Activated CD8-positive, alpha-beta T cell treated with anti-CD3 and anti-CD28 coated beads, Interleukin-2, amount 10 ng/mL, durations not matched to agents 7 days and 5 days (primary cell): ENCODE data around the gene CCR6. TPM values are rescaled to one million over a fixed set of nuclear protein-coding genes. Genes with fewer than 3 reads are reported as not detected.
"Not testable (repeated sequence)": the region's sequence is repeated elsewhere in the genome, so short reads cannot be mapped to it uniquely, and the experiment has no call there.

ENCODE experiments used
- ATAC-seq: fragments of 150-1000 bp; cut with Tn5 transposase; one replicate; pipeline ENCODE4 v1.10.0; 2021; ENCODE audit warnings: moderate library complexity
- CTCF ChIA-PET: fragments of 350-600 bp; sonication (Branson Sonifier 250); formaldehyde crosslinking; loops from one replicate; lab custom pipeline; 2021; ENCODE audit warnings: antibody characterized with exemption; lab: Charles Lee
- POLR2A ChIA-PET: fragments of 350-600 bp; sonication (Branson Sonifier 250); formaldehyde crosslinking; loops from one replicate; lab custom pipeline; 2021; ENCODE audit warnings: antibody characterized with exemption; lab: Charles Lee
- DNase-seq: peaks from one replicate; pipeline ENCODE4 v3.0.0-alpha.2; 2020
- H3K27ac Mint-ChIP-seq: one replicate; pipeline ENCODE4 v1.8.0; 2021; ENCODE audit warnings: mild to moderate bottlenecking, mixed read lengths
- H3K27me3 Mint-ChIP-seq: one replicate; pipeline ENCODE4 v1.8.0; 2021; ENCODE audit warnings: low read depth, mixed read lengths
- H3K36me3 Mint-ChIP-seq: one replicate; pipeline ENCODE4 v1.8.0; 2021; ENCODE audit warnings: low read depth, mixed read lengths
- H3K4me1 Mint-ChIP-seq: one replicate; pipeline ENCODE4 v1.8.0; 2021; ENCODE audit warnings: low read depth, mixed read lengths
- H3K4me3 Mint-ChIP-seq: one replicate; pipeline ENCODE4 v1.8.0; 2021; ENCODE audit warnings: mild to moderate bottlenecking, mixed read lengths
- H3K9me3 Mint-ChIP-seq: one replicate; pipeline ENCODE4 v1.8.0; 2022; ENCODE audit warnings: mixed read lengths; ENCODE audit not compliant: insufficient read depth
- total RNA-seq, 2 experiments: library from RNA; stranded (reverse); gene quantifications; one replicate each; pipeline ENCODE4 v1.2.3, GENCODE V29; 2021

CCR6 gene
- total RNA-seq, 2 experiments from 2014 or later: 3.8 to 4.4 TPM

DNA sequence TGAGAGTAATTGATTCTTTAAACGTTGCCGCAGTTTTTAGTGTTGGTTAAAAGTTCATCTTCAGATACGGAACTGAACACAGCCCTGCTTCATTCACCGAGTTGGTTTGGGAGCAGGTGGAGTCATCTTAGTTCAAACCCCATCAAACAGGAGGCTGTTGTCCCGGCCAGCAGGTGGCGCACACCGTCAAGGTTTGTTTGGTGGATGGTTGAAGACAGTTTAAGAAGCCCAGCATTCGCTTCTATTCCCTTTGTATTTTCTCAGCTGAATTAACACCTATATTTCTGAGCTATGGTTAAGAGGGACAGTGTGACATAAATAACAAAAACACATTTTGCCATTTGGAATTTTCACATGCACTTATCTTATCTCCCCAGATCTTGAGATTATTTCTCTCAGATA is 60.0 kb downstream of the CCR6 start:
- H3K27me3 Mint-ChIP-seq, H3K4me1 Mint-ChIP-seq, H3K36me3 Mint-ChIP-seq, H3K4me3 Mint-ChIP-seq, POLR2A ChIA-PET, CTCF ChIA-PET, DNase-seq, H3K9me3 Mint-ChIP-seq, H3K27ac Mint-ChIP-seq: not testable (repeated sequence)
- ATAC-seq: peak; percentile 88

DNA sequence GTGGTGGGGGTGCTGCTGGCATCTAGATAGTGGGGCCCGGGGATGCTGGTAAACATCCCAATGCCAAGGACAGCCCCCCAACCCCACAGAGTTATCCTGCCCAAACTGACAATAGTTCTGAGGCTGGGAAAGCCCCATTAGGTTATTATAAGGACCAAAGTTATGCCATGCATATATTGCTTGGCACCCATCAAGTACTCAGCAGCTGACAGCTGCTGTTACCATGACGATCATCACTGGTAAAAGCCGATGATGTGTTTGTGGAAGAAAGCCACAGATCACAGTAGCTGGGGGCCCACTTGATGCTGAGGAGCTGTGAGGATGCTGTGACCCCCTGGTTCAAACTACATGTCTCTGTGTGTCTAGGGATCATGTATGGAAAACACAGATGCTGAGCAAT is 62.2 kb downstream of the CCR6 start:
- H3K4me1 Mint-ChIP-seq, ATAC-seq, CTCF ChIA-PET, H3K36me3 Mint-ChIP-seq, H3K27me3 Mint-ChIP-seq, H3K27ac Mint-ChIP-seq, POLR2A ChIA-PET, H3K9me3 Mint-ChIP-seq, H3K4me3 Mint-ChIP-seq, DNase-seq: not testable (repeated sequence)

DNA sequence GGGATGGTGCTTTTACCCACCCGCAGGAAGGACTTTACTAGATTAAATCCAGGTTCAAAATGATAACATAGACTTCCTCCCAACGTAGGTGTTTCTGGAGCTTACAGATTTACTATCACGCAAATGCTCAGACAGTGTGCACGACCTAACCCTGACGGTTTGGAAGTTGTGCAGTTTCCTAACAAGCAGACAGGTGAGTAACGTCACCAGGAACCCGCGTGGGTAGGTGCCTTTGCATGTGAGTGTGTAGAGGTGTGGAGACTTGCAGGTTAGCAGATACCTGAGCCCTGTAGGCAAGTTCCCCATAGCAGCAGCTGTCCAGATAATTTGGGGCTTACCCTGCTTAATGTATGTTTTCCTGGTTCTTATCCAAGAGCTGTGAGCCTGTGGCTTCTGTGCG is 64.4 kb downstream of the CCR6 start:
- ATAC-seq, H3K27ac Mint-ChIP-seq, H3K9me3 Mint-ChIP-seq, CTCF ChIA-PET, H3K4me1 Mint-ChIP-seq, DNase-seq, H3K4me3 Mint-ChIP-seq, H3K27me3 Mint-ChIP-seq, H3K36me3 Mint-ChIP-seq, POLR2A ChIA-PET: not testable (repeated sequence)

Other genes with a start within 250 kb of the CCR6 start
- gene RNASET2, start 166.5 kb upstream of the CCR6 start, total RNA-seq: 10 to 100 TPM; 46.9 to 48.7 TPM
- 10 to 100 TPM; 25.6 to 28.1 TPM for gene CEP43, start 123.7 kb upstream of the CCR6 start, total RNA-seq
- gene GPR31, start 34.9 kb downstream of the CCR6 start, total RNA-seq: not detected
- not detected for gene UNC93A, start 168.2 kb downstream of the CCR6 start, total RNA-seq
- gene TTLL2, start 202.0 kb downstream of the CCR6 start, total RNA-seq: not detected